IMR-90 (cell line): Measurements from ENCODE around the gene LRRFIP1. TPM values are rescaled to one million over a fixed set of nuclear protein-coding genes. Genes with fewer than 3 reads are reported as not detected.

Source experiments
- ATAC-seq: fragments of 200-7000 bp; cut with Tn5 transposase; 2 replicates; pipeline ENCODE4 v1.9.1; 2020; ENCODE audit warnings: low read depth, mild to moderate bottlenecking, moderate library complexity
- BruUV-seq: library from RNA; stranded (reverse); fragments of 400-500 nt; replicated peaks from 2 replicates; lab custom pipeline; 2021; lab: Mats Ljungman, UMichigan
- CTCF ChIA-PET: fragments of 300-600 bp; formaldehyde crosslinking; extraction: SDS; loops from one replicate; lab custom pipeline; 2021; ENCODE audit warnings: antibody characterized with exemption; lab: Yijun Ruan, JAX
- POLR2A ChIA-PET: fragments of 300-600 bp; sonication (Branson Sonifier 250); formaldehyde crosslinking; loops from one replicate; lab custom pipeline; 2022; ENCODE audit warnings: antibody characterized with exemption; ENCODE audit not compliant: unreplicated experiment; lab: Charles Lee
- DNase-seq: peaks from one replicate; pipeline ENCODE4 v3.0.0; 2013
- H2AFZ ChIP-seq: replicated peaks from 2 replicates; pipeline ENCODE3; 2013; ENCODE audit warnings: low read length, mild to moderate bottlenecking; ENCODE audit not compliant: poor library complexity
- H2AK5ac ChIP-seq: 2 replicates; pipeline ENCODE4 v1.6.1; 2013; ENCODE audit warnings: low read depth, low read length, inconsistent platforms
- H2AK9ac ChIP-seq: replicated peaks from 2 replicates; pipeline ENCODE3; 2013; ENCODE audit warnings: mild to moderate bottlenecking, low read depth, low read length, moderate library complexity; ENCODE audit not compliant: poor library complexity
- H2BK120ac ChIP-seq: 2 replicates; pipeline ENCODE4 v1.6.1; 2013; ENCODE audit warnings: low read depth, low read length, inconsistent platforms
- H2BK15ac ChIP-seq: 3 replicates; pipeline ENCODE4 v1.6.1; 2013; ENCODE audit warnings: low read depth, low read length, inconsistent platforms
- H2BK20ac ChIP-seq: 2 replicates; pipeline ENCODE4 v1.6.1; 2013; ENCODE audit warnings: low read depth, mild to moderate bottlenecking, inconsistent platforms, low read length, moderate library complexity
- H2BK5ac ChIP-seq: 2 replicates; pipeline ENCODE4 v1.6.1; 2013; ENCODE audit warnings: mild to moderate bottlenecking, low read depth, low read length, inconsistent platforms; ENCODE audit not compliant: poor library complexity, severe bottlenecking
- H3K14ac ChIP-seq: replicated peaks from 2 replicates; pipeline ENCODE4 v1.6.1; 2013; ENCODE audit warnings: low read depth, low read length, inconsistent platforms
- H3K18ac ChIP-seq: 2 replicates; pipeline ENCODE4 v1.6.1; 2013; ENCODE audit warnings: low read depth, low read length, control low read depth
- H3K23ac ChIP-seq: 2 replicates; pipeline ENCODE4 v1.6.1; 2013; ENCODE audit warnings: low read depth, low read length, inconsistent platforms
- H3K27ac ChIP-seq: 2 replicates; pipeline ENCODE4 v1.5.1; 2013; ENCODE audit warnings: mild to moderate bottlenecking, control low read depth, low read length; ENCODE audit not compliant: insufficient read depth
- H3K27me3 ChIP-seq: 2 replicates; pipeline ENCODE4 v1.6.1; 2013; ENCODE audit warnings: low read length; ENCODE audit not compliant: control insufficient read depth, insufficient read depth
- H3K36me3 ChIP-seq: 2 replicates; pipeline ENCODE4 v1.6.1; 2013; ENCODE audit warnings: low read length, mixed read lengths; ENCODE audit not compliant: control insufficient read depth, insufficient read depth
- H3K4ac ChIP-seq: 2 replicates; pipeline ENCODE4 v1.6.1; 2013; ENCODE audit warnings: low read depth, low read length, inconsistent platforms
- H3K4me1 ChIP-seq: 2 replicates; pipeline ENCODE4 v1.6.1; 2013; ENCODE audit warnings: low read length, mixed read lengths; ENCODE audit not compliant: control insufficient read depth, insufficient read depth
- H3K4me2 ChIP-seq: 2 replicates; pipeline ENCODE4 v1.6.1; 2013; ENCODE audit warnings: low read depth, mild to moderate bottlenecking, control low read depth, low read length, moderate library complexity
- H3K4me3 ChIP-seq: 2 replicates; pipeline ENCODE4 v1.5.1; 2013; ENCODE audit warnings: low read depth, mild to moderate bottlenecking, control low read depth, low read length, moderate library complexity; ENCODE audit not compliant: insufficient read depth
- H3K56ac ChIP-seq: 2 replicates; pipeline ENCODE4 v1.6.1; 2013; ENCODE audit warnings: low read length, inconsistent platforms; ENCODE audit not compliant: insufficient read depth; ENCODE audit errors: extremely low read depth
- H3K79me1 ChIP-seq, 2 experiments: 2 replicates each; pipeline ENCODE4 v1.6.1; 2013; ENCODE audit warnings: low read length in 2 of 2, inconsistent platforms in 1 of 2, low read depth in 1 of 2
- H3K9ac ChIP-seq: 2 replicates; pipeline ENCODE4 v1.6.1; 2013; ENCODE audit warnings: low read depth, low read length, control low read depth
- H3K9me1 ChIP-seq: 2 replicates; pipeline ENCODE4 v1.6.1; 2013; ENCODE audit warnings: low read length, inconsistent platforms; ENCODE audit not compliant: insufficient read depth
- H3K9me3 ChIP-seq: 2 replicates; pipeline ENCODE4 v1.6.1; 2013; ENCODE audit warnings: low read length; ENCODE audit not compliant: control insufficient read depth, insufficient read depth
- H4K20me1 ChIP-seq: 2 replicates; pipeline ENCODE4 v1.6.1; 2013; ENCODE audit warnings: low read length, inconsistent platforms; ENCODE audit not compliant: insufficient read depth
- H4K5ac ChIP-seq: 2 replicates; pipeline ENCODE4 v1.6.1; 2013; ENCODE audit warnings: mild to moderate bottlenecking, low read depth, low read length, control low read depth
- H4K8ac ChIP-seq, 2 experiments: 2 replicates each; pipeline ENCODE4 v1.6.1; 2013; ENCODE audit warnings: low read depth in 2 of 2, low read length in 2 of 2, control low read depth in 1 of 2, inconsistent platforms in 1 of 2
- H4K91ac ChIP-seq: 2 replicates; pipeline ENCODE4 v1.6.1; 2013; ENCODE audit warnings: low read depth, low read length, inconsistent platforms; ENCODE audit not compliant: insufficient read depth
- BHLHE40 ChIP-seq: fragments of 150-350 bp; IDR thresholded peaks from 2 replicates; pipeline ENCODE4 v1.6.1; 2016; ENCODE audit warnings: mild to moderate bottlenecking, low read depth, low read length
- CEBPB ChIP-seq: IDR thresholded peaks from 2 replicates; pipeline ENCODE4 v1.6.1; 2012; ENCODE audit warnings: low read depth, low read length, improper control_type of control experiment
- CHD1 ChIP-seq: IDR thresholded peaks from 2 replicates; pipeline ENCODE4 v1.6.1; 2012; ENCODE audit warnings: low read depth, low read length, improper control_type of control experiment
- CTCF ChIP-seq: conservative IDR thresholded peaks from 2 replicates; pipeline ENCODE4 v1.5.1; 2012; ENCODE audit warnings: mild to moderate bottlenecking, low read depth, low read length, improper control_type of control experiment
- ELK1 ChIP-seq: fragments of 150-350 bp; IDR thresholded peaks from 2 replicates; pipeline ENCODE4 v1.6.1; 2016; ENCODE audit warnings: low read depth, mild to moderate bottlenecking, low read length, moderate library complexity, borderline replicate concordance
- FOS ChIP-seq: fragments of 150-350 bp; IDR thresholded peaks from 2 replicates; pipeline ENCODE4 v1.6.1; 2016; ENCODE audit warnings: low read depth, low read length
- MAZ ChIP-seq: IDR thresholded peaks from 2 replicates; pipeline ENCODE4 v1.6.1; 2012; ENCODE audit warnings: low read depth, mild to moderate bottlenecking, low read length, improper control_type of control experiment, moderate library complexity, borderline replicate concordance
- NFE2L2 ChIP-seq: fragments of 150-350 bp; IDR thresholded peaks from 2 replicates; pipeline ENCODE4 v1.6.1; 2016; ENCODE audit warnings: low read depth, mild to moderate bottlenecking, low read length
- POLR2A ChIP-seq: IDR thresholded peaks from 2 replicates; pipeline ENCODE4 v1.6.1; 2012; ENCODE audit warnings: mild to moderate bottlenecking, low read depth, low read length
- RCOR1 ChIP-seq: IDR thresholded peaks from 2 replicates; pipeline ENCODE4 v1.6.1; 2012; ENCODE audit warnings: mild to moderate bottlenecking, low read length, improper control_type of control experiment; ENCODE audit not compliant: insufficient replicate concordance
- SMC3 ChIP-seq: fragments of 150-350 bp; IDR thresholded peaks from 2 replicates; pipeline ENCODE4 v1.6.1; 2016; ENCODE audit warnings: low read depth, mild to moderate bottlenecking, antibody characterized with exemption, low read length, moderate library complexity
- WGBS, 2 experiments: methylation state at CpG; one replicate each; pipeline versions ENCODE4 v1.1.5 to v1.1.7; 2013; ENCODE audit warnings: missing lambda C conversion rate in 2 of 2; ENCODE audit not compliant: insufficient read length in 1 of 2; ENCODE audit errors: extremely low coverage in 2 of 2; 5-methylcytosine and 5-hydroxymethylcytosine counted together
- dilution Hi-C: fragments of 300-500 bp; cut with HindIII; formaldehyde crosslinking; loops from one replicate; pipeline ENCODE4 v1.14.3; 2018; ENCODE audit warnings: low sequenced_read_pairs; ENCODE audit not compliant: unreplicated experiment
- in situ Hi-C: fragments of 300-500 bp; cut with MboI; formaldehyde crosslinking; loops from 3 replicates; pipeline ENCODE4 v1.14.3; 2019; ENCODE audit warnings: low sequenced_read_pairs, inconsistent platforms, mixed read lengths
- intact Hi-C: fragments of 100-400 bp; cut with micrococcal nuclease; formaldehyde crosslinking; loops from 2 replicates; pipeline ENCODE4 v1.10.0; 2022
- polyA plus RNA-seq, 3 experiments: library from polyadenylated mRNA; depleted of rRNA; stranded (reverse); fragments of >200 nt; gene quantifications; 2 replicates each; pipeline ENCODE4 v1.2.3, GENCODE V29; 2012; ENCODE audit warnings: low replicate concordance in 1 of 3
- total RNA-seq: library from RNA; depleted of rRNA; stranded (reverse); fragments of >200 nt; gene quantifications from 2 replicates; pipeline ENCODE4 v1.2.3, GENCODE V29; 2012
- TF ChIP-seq, protein P1 (sequence below): fragments of 150-350 bp; IDR thresholded peaks from 2 replicates; pipeline ENCODE4 v1.6.1; 2017; ENCODE audit warnings: mild to moderate bottlenecking, antibody characterized with exemption, low read length, low read depth

LRRFIP1 gene
- total and polyA plus RNA-seq, 2 of the 4 experiments (the other 2 are of a cell fraction) = 52.2 to 54.4 TPM

- Histone ChIP-seq H2AK9ac (no peak overlapping the region), H3K4me2 (no peak overlapping the region), H3K27me3 (no peaks in the 10 kb centered on the region), H3K14ac (no peak overlapping the region), H3K4me3 (no peak overlapping the region), H3K9me1 (peaks cover 6% of the 10 kb centered on the region; the same call in 1 of the 2 replicates), H3K36me3 (no peaks in the 10 kb centered on the region), H2BK15ac (no peak overlapping the region; the same call in 2 of the 3 replicates), H3K18ac (no peak overlapping the region), H4K8ac (no peak overlapping the region), H3K79me1 (no peaks in the 10 kb centered on the region), H4K5ac (no peak overlapping the region), H3K9me3 (no peaks in the 10 kb centered on the region), H2BK5ac (no peak overlapping the region), H4K20me1 (no peaks in the 10 kb centered on the region), H2BK20ac (no peak overlapping the region), H2BK120ac (no peak overlapping the region), H3K9ac (no peak overlapping the region), H2AK5ac (no peak overlapping the region), H4K91ac (no peak overlapping the region), H3K4me1 (peaks cover 9% of the 10 kb centered on the region), H3K56ac (no peak overlapping the region), H3K27ac (no peak overlapping the region), H3K23ac (no peak overlapping the region), H3K4ac (no peak overlapping the region), H2AFZ (no peak overlapping the region)
- CTCF ChIA-PET = no interaction called here
- dilution Hi-C loops = no loop called here
- POLR2A ChIA-PET = no interaction called here
- DNase-seq = no peak
- WGBS, 2 experiments = 83% methylated on average over 10 of the region's 14 CpGs; no CpG with 5 or more reads in 1 of the 2 experiments
- ATAC-seq = no peak
- intact Hi-C loops = no loop called here
- in situ Hi-C loops = no loop called here
- no peak for TF ChIP-seq SMC3
- no peak for TF ChIP-seq NFE2L2
- TF ChIP-seq RCOR1 = no peak
- no peak for TF ChIP-seq POLR2A
- TF ChIP-seq FOS = no peak
- TF ChIP-seq CTCF = no peak
- TF ChIP-seq, protein P1, sequence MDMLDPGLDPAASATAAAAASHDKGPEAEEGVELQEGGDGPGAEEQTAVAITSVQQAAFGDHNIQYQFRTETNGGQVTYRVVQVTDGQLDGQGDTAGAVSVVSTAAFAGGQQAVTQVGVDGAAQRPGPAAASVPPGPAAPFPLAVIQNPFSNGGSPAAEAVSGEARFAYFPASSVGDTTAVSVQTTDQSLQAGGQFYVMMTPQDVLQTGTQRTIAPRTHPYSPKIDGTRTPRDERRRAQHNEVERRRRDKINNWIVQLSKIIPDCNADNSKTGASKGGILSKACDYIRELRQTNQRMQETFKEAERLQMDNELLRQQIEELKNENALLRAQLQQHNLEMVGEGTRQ = no peak
- TF ChIP-seq CHD1 = no peak
- no peak for TF ChIP-seq BHLHE40
- TF ChIP-seq MAZ = no peak
- no peak for TF ChIP-seq CEBPB
- TF ChIP-seq ELK1 = no peak
- BruUV-seq = no TSS peak
These were observed 28.7 kb upstream of the LRRFIP1 start for GRCh38 chr2:237598468-237599208.
